GM19463 (cell line): ENCODE measurements around the gene TRMT112.
"Not testable (repeated sequence)": the region's sequence is repeated elsewhere in the genome, so short reads cannot be mapped to it uniquely, and the experiment has no call there.

ENCODE experiments used
- ATAC-seq: cut with Tn5 transposase; IDR thresholded peaks from one replicate; pipeline ENCODE4 v1.9.1; 2021; ENCODE audit warnings: mild to moderate bottlenecking, moderate library complexity; ENCODE audit not compliant: unreplicated experiment

TRMT112 gene

DNA sequence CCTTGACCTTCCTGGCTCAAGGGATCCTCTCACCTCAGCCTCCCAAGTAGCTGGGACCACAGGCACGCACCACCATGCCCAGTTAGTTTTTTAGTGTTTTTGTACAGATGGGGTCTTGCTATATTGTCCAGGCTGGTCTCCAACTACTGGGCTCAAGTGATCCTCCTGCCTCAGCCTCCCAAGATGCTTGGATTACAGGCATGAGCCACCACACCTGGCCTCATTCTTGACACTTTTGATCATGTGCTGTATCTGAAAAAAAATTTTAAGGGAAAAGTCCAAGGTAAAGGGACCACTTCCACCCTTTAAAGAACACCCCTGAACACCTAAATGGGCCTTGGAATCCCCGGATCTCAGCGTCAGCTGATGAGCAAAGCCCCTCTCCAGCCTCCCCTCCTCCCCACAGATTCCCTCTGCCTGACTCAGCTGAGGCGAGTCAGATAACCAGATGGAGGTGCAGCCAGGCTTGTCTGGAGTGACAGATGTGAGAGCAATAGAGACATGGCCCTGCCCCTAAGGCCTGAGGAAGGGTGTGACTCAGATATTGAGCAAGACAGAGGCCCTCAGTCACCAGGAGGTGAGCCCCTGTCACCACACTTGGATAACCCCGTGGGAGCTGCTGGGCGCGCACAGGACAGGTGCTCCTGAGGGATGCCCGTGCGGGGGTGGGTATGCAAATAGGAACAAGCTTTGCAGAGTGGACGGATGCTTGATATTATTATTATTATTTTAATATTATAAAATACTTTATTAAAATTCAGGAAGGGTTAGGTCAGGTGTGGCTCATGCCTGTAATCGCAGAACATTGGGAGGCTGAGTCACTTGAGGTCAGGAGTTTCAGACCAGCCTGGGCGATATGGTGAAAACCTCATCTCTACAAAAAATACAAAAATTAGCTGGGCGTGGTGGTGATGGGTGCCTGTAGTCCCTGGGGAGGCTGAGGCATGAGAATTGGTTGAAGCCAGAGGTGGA is 17.7 kb upstream of the TRMT112 start:
- peak; percentile 78 for ATAC-seq

DNA sequence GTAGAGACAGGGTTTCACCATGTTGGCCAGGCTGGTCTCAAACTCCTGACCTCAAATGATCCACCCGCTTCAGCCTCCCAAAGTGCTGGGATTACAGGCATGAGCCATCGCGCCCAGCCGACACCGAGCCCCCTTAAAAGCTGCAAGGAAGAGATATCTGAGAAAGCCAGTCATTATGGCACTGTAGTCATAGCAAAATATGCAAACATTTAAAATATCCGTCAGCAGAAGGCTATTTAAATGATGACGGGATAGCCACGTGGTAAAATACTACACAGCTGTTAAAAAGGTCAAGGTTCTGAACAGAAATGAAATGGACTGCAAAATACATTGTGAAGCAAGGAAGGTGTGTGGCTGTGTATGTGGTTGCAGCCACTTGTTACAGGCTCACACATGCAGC is 16.2 kb upstream of the TRMT112 start:
- ATAC-seq, result no peak

DNA sequence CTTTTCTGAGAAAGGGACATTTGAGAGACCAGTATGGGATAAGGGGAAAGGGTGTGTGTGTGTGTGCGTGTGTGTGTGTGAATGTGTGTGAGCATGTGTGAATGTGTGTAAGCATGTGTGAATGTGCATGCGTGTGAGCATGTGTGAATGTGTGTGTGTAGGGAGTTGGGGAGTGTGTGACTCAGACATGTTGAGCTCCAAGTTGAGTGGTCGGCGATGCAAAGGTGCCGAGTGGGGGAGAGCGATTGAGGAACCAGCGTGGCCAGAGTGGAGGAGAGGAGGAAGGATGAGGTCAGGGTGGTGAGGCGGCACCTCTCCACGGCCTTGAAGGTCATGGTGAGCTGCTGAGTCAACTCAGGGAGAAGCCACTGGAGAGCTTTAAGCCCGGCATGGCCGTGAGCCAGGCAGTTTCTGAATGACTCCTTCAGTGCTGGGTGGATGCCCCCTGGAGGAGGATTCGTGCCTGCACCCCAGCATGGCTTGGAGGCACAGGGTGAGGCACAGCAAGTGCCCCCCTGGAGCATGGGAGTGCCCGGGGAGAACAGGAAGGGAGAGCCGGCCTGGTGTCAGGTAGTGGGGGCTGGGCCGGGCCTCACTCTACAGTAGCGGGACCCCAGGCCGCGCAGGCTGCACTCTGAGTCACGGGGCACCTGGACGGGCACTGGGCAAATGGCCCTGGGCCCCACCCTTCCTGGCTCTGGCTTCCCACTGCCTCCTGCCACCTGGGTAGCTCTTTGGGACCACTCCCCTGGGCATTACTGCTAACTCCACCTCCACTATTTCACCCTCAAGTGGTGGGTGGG is 14.4 kb upstream of the TRMT112 start:
- ATAC-seq, result peak; percentile 52

DNA sequence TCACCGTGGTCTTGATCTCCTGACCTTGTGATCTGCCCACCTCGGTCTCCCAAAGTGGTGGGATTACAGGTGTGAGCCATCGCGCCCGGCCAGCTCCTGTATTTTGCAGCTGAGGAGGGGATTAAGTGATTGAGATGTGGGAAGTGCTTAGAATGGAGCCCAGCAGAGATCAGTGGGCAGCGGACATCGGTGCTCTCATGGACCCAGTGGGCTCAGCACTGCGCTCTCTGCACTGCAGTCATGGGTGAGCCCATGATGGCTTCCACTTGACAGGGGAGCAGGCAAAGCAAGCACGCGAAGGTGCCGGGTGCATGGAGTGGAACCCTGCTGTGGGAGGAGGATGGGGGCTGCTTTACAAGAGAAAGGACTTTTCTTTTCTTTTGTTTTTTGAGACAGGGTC is 13.5 kb upstream of the TRMT112 start:
- ATAC-seq, result no peak

DNA sequence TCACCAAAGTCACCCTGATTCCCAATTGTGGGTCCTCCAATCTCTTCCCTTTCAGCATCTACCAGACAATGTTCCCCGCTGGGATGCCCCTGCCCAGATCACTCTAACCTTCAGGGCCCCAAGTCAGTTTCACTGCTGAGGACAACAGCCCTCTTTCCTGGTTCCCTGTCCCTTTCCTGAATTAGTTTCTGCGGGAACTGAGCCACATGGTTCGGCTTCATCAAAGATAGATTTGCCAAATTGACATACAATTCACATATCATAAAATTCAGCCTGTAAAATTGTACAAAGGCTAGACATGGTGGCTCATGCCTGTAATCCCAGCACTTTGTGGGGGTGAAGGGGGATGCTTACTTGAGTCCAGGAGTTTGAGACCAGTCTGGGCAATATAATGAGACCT is 10.6 kb upstream of the TRMT112 start:
- no peak for ATAC-seq

DNA sequence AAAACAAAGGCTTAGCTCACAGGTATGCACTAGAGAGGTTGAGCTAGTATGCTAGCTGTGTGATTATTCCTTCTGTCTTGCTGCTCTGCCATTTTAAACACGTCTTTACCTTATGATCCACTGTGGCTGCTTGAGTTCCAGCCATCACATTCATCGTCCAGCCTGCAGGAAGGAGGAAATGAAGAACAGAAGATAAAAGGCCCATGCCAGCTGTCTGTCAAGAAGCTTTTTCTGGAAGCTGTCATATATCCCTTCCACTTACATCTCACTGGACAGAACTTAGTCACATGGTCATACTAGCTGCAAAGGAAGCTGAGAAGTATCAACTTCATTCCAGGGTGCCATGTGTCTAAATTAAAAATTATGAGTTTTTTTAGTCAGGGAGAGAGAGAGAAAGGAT is 10.0 kb upstream of the TRMT112 start:
- no peak for ATAC-seq

DNA sequence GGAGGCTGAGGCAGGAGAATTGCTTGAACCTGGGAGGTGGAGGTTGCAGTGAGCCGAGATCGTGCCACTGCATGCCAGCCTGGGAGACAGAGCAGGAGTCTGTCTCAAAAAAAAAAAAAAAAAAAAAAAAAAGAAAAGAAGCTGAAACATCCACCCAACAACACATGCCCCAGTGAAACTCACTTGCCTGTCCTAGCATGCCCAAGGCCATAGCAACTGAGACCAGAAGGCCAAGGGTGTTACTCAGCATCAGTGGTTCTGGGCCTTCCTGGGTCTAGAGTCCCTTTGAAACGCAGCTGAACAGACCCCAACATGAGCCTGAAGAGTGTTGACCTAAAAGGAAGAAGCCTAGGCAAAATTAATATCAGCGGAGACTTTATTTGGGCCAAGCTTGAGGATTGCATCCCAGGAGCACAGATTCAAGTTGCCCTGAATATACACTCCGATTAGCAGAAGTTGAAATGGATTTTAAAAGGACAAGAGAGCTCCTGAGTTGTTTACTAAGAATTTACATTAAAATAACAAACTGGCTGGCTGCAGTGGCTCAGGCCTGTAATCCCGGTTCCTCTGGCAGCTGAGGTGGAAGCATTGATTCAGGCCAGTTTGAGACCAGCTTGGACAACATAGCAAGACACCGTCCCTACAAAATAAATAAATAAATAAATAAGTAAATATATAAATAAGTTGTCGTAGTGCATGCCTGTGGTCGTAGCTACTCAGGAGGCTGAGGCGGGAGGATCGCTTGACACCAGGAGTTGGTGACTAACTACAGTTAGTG is 7.5 kb upstream of the TRMT112 start:
- no peak for ATAC-seq

DNA sequence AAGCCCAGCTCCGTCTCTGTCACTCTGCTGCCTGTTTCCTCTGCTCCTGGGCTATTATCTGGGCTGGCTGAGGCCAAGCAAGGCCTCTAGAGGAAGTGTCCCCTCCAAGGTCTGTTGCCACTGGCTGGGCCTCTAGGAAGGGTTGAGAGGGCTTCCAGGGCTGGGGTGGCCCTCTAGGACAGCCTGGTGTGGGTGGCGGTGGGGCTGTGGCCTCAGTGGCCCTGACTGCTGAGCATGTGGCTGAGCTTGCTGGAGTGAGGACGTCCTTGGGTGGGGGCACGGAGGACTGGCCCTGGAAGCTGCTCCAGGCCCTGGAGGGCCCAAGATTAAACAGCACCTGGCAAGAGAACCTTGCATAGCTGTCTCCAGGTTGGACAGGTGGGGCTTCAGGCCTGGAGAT is 6.6 kb upstream of the TRMT112 start:
- ATAC-seq, result not testable (repeated sequence)

DNA sequence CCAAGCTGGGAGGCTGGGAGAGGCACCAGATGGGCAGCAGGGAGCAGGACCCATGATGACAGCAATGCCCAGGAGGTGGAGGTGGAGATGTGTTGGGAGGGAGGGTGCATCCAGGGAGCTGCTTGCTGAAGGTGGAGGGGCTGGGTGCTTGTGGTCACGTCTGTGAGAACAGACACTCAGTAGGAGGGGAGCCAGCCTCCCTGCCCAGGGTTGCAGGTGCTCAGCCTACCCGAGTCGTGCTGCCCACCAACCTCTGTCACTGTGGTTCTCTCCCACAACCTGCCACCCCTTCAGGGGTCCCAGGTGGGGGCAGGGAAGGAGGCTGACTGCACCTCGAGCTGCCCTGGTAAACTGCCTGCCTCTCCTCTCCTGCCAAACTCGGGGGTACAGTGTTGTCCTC is 6.0 kb upstream of the TRMT112 start:
- ATAC-seq, result no peak

DNA sequence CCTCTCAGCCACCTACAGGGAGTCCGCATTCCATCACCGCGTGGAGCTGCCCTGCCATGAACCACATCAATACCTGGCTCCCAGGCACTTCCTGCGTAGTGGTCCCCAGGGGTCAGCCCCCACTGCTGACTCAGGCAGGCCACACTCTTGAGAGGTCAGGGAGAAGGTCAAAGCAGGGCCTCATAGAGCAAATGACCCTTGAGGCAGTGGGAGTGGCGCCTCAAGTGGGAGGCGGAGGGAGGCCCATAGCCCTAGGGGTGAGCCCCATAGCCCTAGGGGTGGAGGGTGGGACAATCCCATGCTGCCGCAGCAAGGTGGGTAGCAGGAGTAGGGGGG is 5.5 kb upstream of the TRMT112 start:
- no peak for ATAC-seq

DNA sequence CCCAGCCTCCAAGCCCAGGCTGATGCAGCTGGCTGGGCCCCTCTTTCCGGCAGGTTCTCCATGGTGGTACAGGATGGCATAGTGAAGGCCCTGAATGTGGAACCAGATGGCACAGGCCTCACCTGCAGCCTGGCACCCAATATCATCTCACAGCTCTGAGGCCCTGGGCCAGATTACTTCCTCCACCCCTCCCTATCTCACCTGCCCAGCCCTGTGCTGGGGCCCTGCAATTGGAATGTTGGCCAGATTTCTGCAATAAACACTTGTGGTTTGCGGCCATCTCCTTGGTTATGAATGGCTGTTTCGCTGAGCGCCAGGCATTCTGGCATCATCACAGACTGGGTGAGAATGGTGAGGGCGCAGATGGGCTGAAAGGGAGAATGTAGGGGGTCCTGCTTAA is 4.2 kb upstream of the TRMT112 start:
- ATAC-seq, result no peak

DNA sequence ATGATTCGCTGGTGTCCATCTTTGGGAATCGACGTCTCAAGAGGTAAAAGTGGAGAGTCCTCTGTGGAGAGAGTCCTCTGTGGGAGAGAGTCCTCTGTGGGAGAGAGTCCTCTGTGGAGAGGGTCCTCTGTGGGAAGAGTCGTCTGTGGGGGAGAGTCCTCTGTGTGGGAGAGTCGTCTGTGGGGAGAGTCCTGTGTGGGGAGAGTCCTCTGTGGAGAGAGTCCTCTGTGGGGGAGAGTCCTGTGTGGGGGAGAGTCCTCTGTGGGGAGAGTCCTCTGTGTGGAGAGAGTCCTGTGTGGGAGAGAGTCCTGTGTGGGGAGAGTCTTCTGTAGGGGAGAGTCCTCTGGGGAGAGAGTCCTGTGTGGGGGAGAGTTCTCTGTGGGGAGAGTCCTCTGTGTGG is 3.7 kb upstream of the TRMT112 start:
- no peak for ATAC-seq

DNA sequence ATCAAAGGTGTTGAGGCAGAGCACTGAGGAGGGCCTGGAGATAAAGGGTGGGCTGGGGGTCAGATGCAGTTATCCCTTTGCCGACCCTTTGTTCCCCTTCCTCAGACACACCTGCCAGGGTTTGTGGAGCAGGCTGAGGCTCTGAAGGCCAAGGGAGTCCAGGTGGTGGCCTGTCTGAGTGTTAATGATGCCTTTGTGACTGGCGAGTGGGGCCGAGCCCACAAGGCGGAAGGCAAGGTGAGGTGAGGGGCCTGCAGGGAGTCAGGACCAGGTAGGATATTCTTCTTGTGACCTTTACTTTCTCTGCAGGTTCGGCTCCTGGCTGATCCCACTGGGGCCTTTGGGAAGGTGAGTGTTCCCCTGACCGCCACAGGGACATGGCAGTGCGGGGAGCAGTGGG is 3.2 kb upstream of the TRMT112 start:
- ATAC-seq, result no peak

DNA sequence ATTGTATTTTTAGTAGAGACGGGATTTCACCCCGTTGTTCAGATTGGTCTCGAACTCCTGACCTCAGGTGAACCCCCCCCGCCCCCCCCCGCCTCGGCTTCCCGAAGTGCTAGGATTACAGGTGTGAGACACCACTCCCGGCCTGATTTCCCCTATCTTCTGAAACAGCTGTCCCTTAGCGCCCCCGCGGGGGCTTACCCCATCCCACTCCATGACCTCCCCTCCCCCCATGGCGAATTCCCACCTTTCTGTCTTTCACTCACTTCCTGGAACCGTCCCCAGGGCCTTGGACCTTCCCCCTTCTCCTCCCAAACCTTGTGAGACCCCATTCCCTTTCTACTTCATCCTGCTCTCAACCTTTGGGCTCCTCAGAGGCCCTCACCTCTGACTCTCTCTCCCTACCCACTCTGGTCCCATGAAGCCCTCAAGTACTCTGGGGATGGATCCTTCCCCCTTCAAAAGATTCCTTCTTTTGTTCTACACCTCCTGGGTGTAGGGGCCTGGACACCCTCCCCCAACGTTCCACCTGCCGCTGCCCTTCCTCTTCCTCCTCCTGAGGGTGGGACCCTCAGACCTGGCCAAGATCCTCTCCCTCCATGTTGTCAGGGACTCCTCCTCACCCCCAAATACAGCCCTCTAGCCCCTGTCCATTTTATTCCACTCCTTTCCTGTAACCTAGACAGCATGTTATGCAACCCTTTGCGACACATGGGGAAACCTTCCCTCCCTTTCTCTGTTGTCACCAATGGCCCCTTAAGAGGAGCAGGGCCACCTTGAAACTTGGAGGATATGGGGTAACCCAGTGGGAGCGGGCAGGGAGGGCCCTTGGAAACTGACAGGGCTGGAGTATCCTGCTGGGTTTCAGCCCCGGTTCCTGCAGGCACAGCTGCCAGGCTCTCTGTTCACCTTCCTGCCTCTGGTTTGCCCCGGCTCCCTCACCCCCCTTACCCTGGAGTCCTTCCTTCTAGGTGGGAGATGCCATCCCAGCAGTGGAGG is 1.7 kb upstream of the TRMT112 start:
- ATAC-seq, result no peak

DNA sequence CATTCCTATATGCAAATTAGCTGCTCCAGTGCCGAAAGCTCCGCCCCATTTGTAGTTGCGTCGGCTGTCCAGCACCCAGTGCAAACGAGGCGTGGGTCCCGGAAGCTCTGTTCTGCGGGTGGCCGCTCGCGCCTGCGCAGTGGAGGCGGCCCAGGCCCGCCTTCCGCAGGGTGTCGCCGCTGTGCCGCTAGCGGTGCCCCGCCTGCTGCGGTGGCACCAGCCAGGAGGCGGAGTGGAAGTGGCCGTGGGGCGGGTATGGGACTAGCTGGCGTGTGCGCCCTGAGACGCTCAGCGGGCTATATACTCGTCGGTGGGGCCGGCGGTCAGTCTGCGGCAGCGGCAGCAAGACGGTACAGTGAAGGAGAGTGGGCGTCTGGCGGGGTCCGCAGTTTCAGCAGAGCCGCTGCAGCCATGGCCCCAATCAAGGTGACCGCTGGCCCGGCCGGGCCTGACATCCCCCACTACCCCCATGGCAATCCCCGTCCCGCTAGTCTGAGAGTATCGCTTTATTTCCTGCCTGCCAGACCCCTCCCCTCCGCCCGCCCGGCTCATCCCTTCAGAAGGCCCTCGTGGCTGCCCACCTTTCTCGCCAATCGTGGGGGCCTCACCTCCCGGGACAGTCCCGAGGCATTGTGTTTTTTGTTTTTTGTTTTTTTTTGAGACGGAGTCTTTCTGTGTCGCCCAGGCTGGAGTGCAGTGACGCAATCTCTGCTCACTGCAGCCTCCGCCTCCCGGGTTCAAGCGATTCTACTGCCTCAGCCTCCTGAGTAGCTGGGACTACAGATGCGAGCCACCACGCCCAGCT is 804 bp upstream of the TRMT112 start, which contains the start of gene PRDX5:
Gene PRDX5, plus strand, starts transcription at position 161 of the 805 bp plus-strand sequence. Its CDS starts 95 bp downstream, at position 256.
- ATAC-seq, result peak; percentile 83

DNA sequence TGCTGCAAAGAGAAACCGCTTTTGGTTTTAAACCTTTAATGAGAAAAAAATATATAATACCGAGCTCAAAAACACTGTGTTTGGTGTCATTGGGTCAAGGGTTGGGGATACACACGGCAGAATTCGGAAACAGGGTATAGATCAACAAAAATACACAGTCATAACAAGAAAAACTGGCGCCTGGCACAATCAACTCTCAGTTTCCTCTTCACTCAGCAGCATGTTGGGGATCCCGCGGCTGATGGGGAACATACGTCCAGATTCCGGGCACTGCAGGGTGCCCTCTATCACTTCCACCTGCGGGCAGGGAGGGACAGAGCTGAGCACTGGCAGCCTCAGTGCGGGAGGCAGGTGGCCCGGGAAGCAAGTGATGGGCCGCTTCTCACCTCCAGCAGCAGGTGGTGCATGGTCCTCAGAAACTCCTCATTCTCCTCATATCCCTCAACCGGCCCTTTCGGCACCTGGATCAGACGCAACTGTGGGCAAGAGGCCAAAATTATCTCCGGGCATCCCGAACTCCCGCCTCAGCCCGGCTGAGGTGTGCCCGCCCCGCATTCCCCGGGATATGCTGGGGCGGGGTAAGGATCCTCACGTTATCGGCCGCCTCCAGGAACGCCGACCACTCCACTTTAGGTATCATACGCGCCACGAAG is 561 bp downstream of the TRMT112 start:
- ATAC-seq, result no peak

DNA sequence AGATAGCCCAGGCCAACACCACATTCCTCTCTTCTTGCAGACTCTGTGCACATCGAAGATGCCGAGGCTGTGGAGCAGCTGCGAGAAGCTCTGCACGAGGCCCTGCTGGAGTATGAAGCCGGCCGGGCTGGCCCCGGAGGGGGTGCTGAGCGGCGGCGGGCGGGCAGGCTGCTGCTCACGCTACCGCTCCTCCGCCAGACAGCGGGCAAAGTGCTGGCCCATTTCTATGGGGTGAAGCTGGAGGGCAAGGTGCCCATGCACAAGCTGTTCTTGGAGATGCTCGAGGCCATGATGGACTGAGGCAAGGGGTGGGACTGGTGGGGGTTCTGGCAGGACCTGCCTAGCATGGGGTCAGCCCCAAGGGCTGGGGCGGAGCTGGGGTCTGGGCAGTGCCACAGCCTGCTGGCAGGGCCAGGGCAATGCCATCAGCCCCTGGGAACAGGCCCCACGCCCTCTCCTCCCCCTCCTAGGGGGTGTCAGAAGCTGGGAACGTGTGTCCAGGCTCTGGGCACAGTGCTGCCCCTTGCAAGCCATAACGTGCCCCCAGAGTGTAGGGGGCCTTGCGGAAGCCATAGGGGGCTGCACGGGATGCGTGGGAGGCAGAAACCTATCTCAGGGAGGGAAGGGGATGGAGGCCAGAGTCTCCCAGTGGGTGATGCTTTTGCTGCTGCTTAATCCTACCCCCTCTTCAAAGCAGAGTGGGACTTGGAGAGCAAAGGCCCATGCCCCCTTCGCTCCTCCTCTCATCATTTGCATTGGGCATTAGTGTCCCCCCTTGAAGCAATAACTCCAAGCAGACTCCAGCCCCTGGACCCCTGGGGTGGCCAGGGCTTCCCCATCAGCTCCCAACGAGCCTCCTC is 1.5 kb downstream of the TRMT112 start:
- not testable (repeated sequence) for ATAC-seq
